Measurements from ENCODE around the gene GMPR2. TPM values are rescaled to one million over a fixed set of nuclear protein-coding genes. Genes with fewer than 3 reads are reported as not detected.

The GMPR2 gene
- polyA plus RNA-seq, 3 donors from 2014 or later, result 89.3 to 134 (median 96.0) TPM

DNA sequence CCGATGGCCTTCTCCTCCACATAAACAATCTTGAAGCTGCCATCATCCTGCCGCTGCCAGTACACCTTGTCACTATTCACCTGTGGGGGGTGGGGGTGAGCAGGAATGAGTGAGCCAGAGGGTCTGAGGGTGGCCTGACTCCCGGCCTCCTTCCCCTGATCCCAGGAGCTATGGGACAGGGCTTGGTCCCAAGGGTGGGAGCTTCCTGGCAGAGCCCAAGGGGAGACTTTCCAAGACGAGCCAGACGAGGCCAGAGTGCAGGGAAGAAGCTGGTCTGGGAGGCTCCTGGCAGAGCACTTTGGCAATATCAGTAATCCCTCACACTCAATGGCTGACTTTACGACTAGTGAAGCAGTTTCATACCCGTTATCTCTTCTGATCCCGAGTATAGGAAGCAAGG, 22.7 kb downstream of the GMPR2 start:
- H3K9me3 Mint-ChIP-seq, result no peaks in the 10 kb centered on the region
- no peak for DNase-seq
- H3K27ac Mint-ChIP-seq, result peak overlapping the region in 1 of 6 donors; percentile 40
- H3K36me3 Mint-ChIP-seq, result peaks cover 6 to 21% (median 9%) of the 10 kb centered on the region in 3 donors
- H3K4me3 Mint-ChIP-seq, result no peak overlapping the region
- no peaks in the 10 kb centered on the region for H3K4me1 Mint-ChIP-seq
- no peaks in the 10 kb centered on the region for H3K27me3 Mint-ChIP-seq (ENCODE audit: low read depth in 3 of 3)

DNA sequence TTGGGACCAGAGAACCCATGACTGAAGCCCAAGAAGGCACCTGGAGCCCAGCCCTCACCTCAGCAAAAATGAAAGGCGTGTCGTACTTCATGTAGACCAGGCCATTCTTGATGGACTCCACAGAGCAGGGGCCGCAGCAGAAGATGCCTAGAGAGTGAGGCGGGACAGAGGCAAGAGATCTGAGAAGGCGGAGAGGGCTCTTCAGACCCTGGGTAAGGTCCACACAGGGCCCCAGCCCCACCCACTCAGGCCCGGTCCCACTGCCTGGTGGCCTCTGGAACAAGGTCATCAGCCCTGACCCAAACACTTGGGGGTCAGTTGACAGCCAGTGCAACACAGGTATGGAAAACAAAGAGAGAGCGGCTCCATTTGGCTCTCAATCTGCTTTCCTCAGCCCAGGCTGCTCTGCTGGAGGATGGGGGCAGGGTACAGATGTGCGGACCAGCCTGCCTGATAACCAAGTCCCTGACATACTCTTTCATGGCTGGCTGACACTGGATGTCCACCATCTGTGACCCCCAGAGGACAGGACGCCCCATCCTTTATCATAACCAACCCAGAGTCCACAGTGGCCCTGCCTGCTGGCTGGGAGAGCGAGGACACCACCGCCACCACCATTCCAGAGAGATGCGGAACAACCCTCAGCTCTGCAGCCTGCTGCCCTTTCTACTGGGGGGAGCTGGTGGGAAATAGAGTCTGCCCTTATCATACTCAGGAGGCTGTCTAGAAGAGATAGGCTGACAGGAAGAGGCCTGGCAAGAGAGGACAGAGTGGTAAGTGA, 23.4 kb downstream of the GMPR2 start:
- H3K36me3 Mint-ChIP-seq, result peaks cover 6 to 24% (median 6%) of the 10 kb centered on the region in 3 donors
- H3K27ac Mint-ChIP-seq, result peak overlapping the region in 2 of 6 donors; percentile 26 to 40
- DNase-seq, result no peak
- no peaks in the 10 kb centered on the region for H3K4me1 Mint-ChIP-seq
- no peaks in the 10 kb centered on the region for H3K27me3 Mint-ChIP-seq (ENCODE audit: low read depth in 3 of 3)
- no peaks in the 10 kb centered on the region for H3K9me3 Mint-ChIP-seq
- H3K4me3 Mint-ChIP-seq, result no peak overlapping the region

DNA sequence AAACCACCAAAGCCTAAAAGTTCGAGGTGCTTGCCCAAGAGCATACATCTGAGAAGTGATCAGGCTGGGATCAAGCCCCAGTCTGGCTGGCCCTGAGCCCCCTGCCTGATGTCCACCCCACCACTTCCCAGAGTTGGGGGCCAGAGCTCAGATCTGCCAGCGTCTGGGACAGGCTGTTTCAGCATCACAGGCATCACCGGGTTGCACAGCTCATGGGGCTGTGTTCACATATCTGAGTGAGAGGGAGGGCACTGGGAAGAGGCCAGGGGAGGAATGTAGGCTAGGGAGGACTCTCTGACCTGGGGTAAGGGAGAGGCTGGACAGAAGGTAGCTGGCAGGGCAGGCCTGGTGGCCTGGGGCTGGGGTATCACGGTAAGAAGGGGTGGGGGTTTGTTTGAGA, 24.2 kb downstream of the GMPR2 start:
- no peak for DNase-seq
- Mint-ChIP-seq H3K4me1 (no peaks in the 10 kb centered on the region), H3K36me3 (peaks cover 0 to 23% (median 6%) of the 10 kb centered on the region in 3 donors), H3K4me3 (no peak overlapping the region), H3K9me3 (no peaks in the 10 kb centered on the region), H3K27me3 (ENCODE audit: low read depth in 3 of 3) (no peaks in the 10 kb centered on the region), H3K27ac (no peak overlapping the region)

DNA sequence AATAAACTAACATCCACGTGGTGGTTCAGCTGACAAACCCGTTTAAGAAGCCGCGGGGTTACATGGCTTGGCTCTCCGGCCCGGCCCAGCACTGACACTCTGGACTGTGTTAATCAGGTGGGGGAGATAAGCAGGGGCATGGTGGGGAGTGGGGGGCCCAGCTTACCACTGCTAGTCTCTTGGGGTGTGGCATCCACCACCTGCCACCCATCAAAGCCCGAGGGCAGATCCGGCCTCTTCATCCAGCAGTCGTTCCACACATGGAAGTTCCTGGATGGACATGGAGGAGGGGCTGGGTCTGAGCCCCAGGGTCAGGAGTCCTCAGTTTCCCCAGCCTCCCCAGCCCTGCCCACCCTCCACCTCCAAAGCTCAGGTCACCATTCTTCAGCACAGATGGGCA, 25.4 kb downstream of the GMPR2 start:
- DNase-seq, result no peak
- H3K36me3 Mint-ChIP-seq, result peaks cover 0 to 26% (median 6%) of the 10 kb centered on the region in 3 donors
- H3K27me3 Mint-ChIP-seq (ENCODE audit: low read depth in 3 of 3), result no peaks in the 10 kb centered on the region
- no peak overlapping the region for H3K4me3 Mint-ChIP-seq
- H3K4me1 Mint-ChIP-seq, result no peaks in the 10 kb centered on the region
- H3K9me3 Mint-ChIP-seq, result no peaks in the 10 kb centered on the region
- no peak overlapping the region for H3K27ac Mint-ChIP-seq

DNA sequence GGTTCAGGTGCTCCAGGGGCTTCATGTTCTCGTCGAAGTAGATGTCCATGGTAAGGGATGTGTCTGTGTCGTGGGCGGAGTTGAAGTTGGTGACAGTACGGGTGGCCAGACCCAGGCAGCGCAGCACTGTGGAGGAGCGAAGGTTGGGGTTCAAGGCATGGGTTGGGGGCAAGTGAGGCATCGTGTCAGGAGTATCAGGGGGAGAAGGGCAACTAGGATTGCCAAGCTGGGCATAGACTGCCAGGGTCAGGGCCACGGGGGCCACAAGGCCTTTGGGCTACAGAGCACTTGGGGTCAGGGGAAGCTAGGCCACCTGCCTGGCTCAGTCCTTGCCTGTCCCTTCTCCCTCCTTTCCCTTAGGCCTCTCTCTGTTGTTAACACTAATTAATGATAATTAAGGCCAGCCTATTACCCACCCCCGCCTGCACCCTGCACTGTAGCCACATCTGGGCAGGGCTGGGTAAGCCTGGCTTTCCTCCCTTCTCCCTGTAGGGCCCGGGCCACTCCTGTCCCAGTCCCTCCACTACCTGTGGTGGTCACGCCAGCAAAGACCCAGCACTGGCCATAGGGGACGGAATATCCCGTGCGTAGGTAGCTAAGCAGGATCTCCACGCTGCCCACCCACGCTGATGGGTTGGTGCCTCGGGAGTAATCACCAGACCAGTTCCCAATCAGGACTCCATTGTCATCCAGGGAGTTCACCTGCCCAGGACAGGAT, 26.0 kb downstream of the GMPR2 start:
- Mint-ChIP-seq H3K4me3 (no peak overlapping the region), H3K36me3 (peaks cover 0 to 26% (median 6%) of the 10 kb centered on the region in 3 donors), H3K27ac (peak overlapping the region in 1 of 6 donors; percentile 28), H3K27me3 (ENCODE audit: low read depth in 3 of 3) (no peaks in the 10 kb centered on the region), H3K9me3 (no peaks in the 10 kb centered on the region), H3K4me1 (no peaks in the 10 kb centered on the region)
- DNase-seq, result no peak

DNA sequence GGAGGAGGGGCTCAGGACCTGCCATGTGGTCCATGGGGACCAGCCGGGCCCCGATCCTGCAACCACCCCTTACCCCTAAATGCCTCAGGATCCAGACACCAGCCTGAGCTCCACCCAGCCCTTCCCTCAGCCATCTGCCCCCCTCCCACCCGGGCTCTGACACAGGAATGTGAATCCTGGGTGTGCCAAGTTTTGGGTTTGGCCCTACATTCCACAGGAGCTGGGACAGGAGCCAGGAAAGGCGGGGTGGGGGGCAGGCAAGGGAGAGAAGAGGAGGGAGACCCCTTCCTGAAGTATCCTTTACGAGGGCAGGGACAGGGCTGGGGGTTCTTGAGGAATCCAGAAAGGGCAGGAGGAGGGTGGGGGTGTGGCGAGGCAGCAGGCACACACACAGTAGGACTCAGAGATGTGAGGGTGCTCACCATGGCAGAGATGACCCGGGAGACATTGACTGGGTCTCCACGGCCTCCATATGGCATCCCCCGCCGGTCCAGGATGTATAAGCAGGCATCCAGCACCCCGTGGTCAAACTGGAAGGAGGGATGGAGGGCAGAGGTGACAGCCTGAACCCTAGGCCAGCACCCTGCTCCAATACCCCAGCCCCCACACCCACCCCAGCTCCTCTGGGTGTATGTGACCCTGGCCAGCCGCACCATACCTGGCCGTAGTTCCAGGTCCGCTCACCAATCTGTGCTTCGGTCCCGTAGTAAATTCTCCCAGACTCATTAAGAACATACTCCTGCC, 26.7 kb downstream of the GMPR2 start:
- Mint-ChIP-seq H3K36me3 (peaks cover 0 to 20% (median 6%) of the 10 kb centered on the region in 3 donors), H3K9me3 (no peaks in the 10 kb centered on the region), H3K27me3 (ENCODE audit: low read depth in 3 of 3) (no peaks in the 10 kb centered on the region), H3K4me3 (no peak overlapping the region), H3K4me1 (no peaks in the 10 kb centered on the region), H3K27ac (no peak overlapping the region)
- DNase-seq, result no peak

DNA sequence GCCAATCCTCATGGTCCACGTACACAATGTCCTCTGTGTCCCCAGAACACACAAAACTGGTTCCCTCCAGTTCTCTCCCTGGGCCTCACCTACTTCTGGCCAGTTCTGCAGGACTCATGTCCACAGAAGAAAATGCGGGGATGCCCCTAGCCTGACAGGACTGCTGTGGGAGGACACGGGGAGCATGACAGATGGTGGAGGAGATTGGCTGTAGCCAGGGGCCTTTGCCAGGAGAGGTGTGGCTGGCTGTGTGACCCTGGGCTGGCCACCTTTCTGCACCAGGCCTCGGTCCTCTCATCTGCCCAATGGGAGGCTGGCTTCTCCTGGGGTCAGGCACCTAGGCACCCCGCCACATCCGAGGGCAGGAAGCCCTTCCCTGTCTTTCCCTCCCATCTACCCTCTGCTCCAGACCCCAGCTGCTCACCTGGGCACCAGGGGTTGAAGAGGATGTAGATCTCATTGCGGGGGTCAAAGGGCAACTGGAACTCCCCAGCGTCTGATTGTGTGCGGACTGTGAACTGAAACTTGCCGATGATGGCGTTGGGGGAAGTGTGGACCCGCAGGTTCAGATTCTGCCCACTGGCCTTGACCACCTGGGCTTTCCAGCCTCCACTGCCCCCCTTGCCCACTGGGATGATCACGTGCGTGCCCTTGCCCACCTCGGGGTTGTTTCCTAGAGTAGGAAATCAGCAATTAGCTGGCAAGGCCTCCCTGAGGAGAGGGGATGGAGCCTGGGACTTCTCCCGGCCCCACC, 27.5 kb downstream of the GMPR2 start:
- Mint-ChIP-seq H3K27ac (no peak overlapping the region), H3K4me1 (no peaks in the 10 kb centered on the region), H3K9me3 (no peaks in the 10 kb centered on the region), H3K27me3 (ENCODE audit: low read depth in 3 of 3) (peaks cover 0 to 3% (median 0%) of the 10 kb centered on the region in 3 donors), H3K36me3 (peaks cover 0 to 18% (median 6%) of the 10 kb centered on the region in 3 donors), H3K4me3 (no peak overlapping the region)
- no peak for DNase-seq

DNA sequence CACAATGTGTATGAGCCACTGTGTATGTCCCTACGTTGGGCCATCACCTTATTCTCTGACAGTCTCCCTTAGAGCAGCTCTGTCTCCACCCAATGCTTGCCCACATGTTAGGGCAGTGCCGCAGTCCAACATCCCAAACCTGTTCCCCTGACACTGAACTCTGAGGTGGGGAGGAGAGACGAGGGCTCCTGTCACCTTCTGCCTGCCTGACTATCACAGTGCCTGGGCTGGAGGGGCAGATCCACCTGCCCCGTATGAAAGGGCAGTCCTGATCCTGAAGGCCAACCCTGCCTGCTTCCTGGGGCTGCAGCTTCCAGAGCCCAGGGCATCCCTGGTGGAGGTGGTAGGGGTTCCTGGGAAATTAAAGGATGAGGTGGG, 28.0 kb downstream of the GMPR2 start:
- H3K27me3 Mint-ChIP-seq (ENCODE audit: low read depth in 3 of 3), result peaks cover 0 to 3% (median 0%) of the 10 kb centered on the region in 3 donors
- H3K4me1 Mint-ChIP-seq, result no peaks in the 10 kb centered on the region
- no peak for DNase-seq
- H3K9me3 Mint-ChIP-seq, result no peaks in the 10 kb centered on the region
- H3K36me3 Mint-ChIP-seq, result peaks cover 0 to 17% (median 6%) of the 10 kb centered on the region in 3 donors
- H3K4me3 Mint-ChIP-seq, result no peak overlapping the region
- H3K27ac Mint-ChIP-seq, result peak overlapping the region in 1 of 6 donors; percentile 34

DNA sequence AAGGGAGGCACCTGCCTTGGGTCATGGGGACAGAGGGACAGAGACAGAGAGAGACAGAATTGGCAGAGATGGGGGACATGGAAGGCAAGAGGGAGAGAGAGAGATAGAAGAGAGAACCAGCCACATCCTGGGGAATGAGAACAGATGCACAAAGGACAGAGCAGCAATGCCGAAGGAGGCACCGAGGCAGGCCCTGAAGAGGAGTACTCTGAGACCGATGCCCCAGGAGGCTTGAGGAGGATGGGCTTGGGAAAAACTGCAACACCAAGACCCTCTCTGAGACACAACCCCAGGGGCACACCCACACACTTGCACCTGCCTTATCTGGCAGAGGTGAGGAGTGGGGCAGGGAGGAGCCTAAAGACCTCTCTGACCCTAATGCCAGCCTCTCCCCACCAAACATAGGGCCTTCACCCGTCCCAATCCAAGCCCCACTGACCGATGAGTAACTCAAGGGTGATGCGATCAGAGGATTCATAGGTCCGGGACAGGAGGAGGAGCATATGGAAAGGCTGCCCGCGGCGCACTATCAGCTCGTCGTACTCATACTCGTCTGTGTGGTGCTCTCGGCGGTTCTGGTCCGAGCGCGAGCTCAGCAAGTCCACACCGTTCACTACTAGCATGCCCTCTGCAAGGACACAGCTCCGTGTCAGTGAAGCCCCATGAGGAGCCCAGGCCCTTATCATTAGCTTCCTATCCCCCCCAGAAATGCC, 28.7 kb downstream of the GMPR2 start:
- Mint-ChIP-seq H3K27ac (peak overlapping the region in 1 of 6 donors; percentile 34), H3K9me3 (no peaks in the 10 kb centered on the region), H3K36me3 (peaks cover 5 to 19% (median 6%) of the 10 kb centered on the region in 3 donors), H3K4me1 (no peaks in the 10 kb centered on the region), H3K27me3 (ENCODE audit: low read depth in 3 of 3) (peaks cover 0 to 3% (median 0%) of the 10 kb centered on the region in 3 donors), H3K4me3 (no peak overlapping the region)
- DNase-seq, result no peak

DNA sequence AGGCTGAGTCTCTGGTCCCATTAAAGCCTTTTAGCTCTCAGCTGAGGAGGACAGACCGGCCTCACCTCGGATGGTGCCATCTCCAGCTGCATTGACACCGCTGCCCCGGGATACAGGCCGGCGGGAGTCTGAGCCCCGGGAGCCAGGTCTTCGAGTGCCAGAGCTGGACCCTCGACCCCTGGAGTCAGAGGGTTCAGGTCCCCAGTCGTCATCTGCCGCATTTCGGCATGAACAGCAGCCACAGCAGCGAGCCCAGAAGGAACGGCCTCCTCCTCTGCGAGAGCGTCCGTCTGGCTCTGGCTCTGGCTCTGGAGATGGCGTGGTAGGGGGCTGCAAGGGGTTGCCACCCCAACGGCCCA, 29.2 kb downstream of the GMPR2 start:
- DNase-seq, result no peak
- H3K4me1 Mint-ChIP-seq, result peaks cover 0 to under 1% of the 10 kb centered on the region in 2 donors
- H3K4me3 Mint-ChIP-seq, result no peak overlapping the region
- no peaks in the 10 kb centered on the region for H3K9me3 Mint-ChIP-seq
- no peak overlapping the region for H3K27ac Mint-ChIP-seq
- peaks cover 0 to 3% (median 0%) of the 10 kb centered on the region in 3 donors for H3K27me3 Mint-ChIP-seq (ENCODE audit: low read depth in 3 of 3)
- H3K36me3 Mint-ChIP-seq, result peaks cover 6 to 22% (median 12%) of the 10 kb centered on the region in 3 donors

DNA sequence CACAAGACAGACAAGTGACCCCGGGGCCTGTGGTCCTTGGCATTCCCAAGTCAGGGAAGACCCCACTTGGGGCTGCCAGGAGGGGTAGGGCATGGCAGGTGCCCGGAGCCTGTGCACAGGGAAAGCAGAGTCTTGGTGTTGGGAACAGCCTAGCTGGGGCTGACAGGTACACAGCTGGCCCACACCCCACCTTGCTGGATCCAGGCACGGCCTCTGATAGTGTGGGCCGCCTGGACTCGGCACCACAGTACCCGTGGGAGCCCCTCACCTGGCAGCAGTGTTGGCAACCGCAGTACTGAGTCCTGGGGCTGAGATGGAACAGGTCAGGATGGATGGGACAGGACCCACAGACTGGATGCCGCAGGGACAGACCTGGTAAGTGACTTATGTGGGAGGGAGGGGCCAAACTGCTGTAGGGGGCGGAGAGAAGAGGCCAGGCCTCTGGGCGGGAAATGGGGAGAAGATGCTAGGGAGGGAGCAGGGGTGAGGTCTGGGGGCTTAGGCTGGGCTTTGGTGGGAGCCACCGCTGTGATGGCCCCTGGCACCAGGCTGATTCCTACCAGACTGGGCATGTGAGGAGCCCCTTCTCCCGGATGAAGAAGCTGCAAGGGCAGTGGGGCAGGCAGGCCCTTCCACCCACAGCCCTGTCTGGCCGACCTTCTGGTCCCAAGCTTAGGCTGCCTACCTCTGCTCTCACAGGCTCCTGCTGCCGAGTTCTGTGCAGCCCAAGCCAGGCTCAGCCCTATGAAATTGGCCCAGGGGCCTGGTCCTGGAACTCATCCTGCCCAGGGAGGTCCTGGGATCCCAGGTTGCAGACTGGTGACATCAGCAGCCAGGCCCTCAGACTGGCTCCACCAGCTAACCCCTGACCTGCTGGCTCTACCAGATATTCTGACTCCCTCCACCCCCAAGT, 30.3 kb downstream of the GMPR2 start, which contains the start of gene TGM1:
Gene TGM1, minus strand, starts transcription at position 357 of the 913 bp plus-strand sequence. CDS start 825 bp downstream, outside the sequence.
- peak within 1 kb of the TSS in 1 of 6 donors; percentile 17 for H3K27ac Mint-ChIP-seq
- DNase-seq, result no peak
- H3K27me3 Mint-ChIP-seq (ENCODE audit: low read depth in 3 of 3), result peaks cover 0 to 3% (median 1%) of the 10 kb centered on the region in 3 donors
- peaks cover 0 to 3% of the 10 kb centered on the region in 2 donors for H3K4me1 Mint-ChIP-seq
- no peaks in the 10 kb centered on the region for H3K9me3 Mint-ChIP-seq
- peaks cover 11 to 27% (median 17%) of the 10 kb centered on the region in 3 donors for H3K36me3 Mint-ChIP-seq
- no peak within 1 kb of the TSS for H3K4me3 Mint-ChIP-seq

DNA sequence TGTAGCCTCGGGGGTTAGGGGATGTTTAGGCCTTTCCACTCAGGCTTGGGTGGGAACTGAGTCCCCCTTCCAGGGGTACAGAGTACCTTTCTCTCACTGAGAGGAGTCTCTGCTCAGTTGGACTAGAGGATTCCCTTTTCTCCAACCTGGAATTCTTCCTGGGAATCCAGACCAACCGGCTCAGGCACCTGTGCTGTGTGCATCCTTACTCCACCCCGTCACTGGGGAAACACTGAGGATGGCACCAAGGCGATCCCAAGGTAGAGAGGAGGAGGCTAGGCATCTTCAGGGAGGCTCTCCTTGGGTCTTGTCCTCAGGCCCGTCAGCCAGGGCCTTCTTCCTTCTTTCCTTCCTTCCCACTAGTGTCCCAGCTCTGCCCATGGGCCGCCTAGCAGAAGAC, 31.1 kb downstream of the GMPR2 start:
- H3K27ac Mint-ChIP-seq, result peak overlapping the region in 1 of 6 donors; percentile 17
- DNase-seq, result no peak
- no peaks in the 10 kb centered on the region for H3K9me3 Mint-ChIP-seq
- H3K4me1 Mint-ChIP-seq, result peaks cover 0 to 3% of the 10 kb centered on the region in 2 donors
- peaks cover 11 to 28% (median 17%) of the 10 kb centered on the region in 3 donors for H3K36me3 Mint-ChIP-seq
- H3K4me3 Mint-ChIP-seq, result no peak overlapping the region
- H3K27me3 Mint-ChIP-seq (ENCODE audit: low read depth in 3 of 3), result peaks cover 0 to 3% (median 1%) of the 10 kb centered on the region in 3 donors
